IMR-90 (cell line): Measurements from ENCODE around the gene GSTA2. TPM values are rescaled to one million over a fixed set of nuclear protein-coding genes. Genes with fewer than 3 reads are reported as not detected.
"Not testable (repeated sequence)": the region's sequence is repeated elsewhere in the genome, so short reads cannot be mapped to it uniquely, and the experiment has no call there.

ENCODE experiments used
- ATAC-seq: fragments of 200-7000 bp; cut with Tn5 transposase; 2 replicates; pipeline ENCODE4 v1.9.1; 2020; ENCODE audit warnings: low read depth, mild to moderate bottlenecking, moderate library complexity
- BruUV-seq: library from RNA; stranded (reverse); fragments of 400-500 nt; replicated peaks from 2 replicates; lab custom pipeline; 2021; lab: Mats Ljungman, UMichigan
- CTCF ChIA-PET: fragments of 300-600 bp; formaldehyde crosslinking; extraction: SDS; loops from one replicate; lab custom pipeline; 2021; ENCODE audit warnings: antibody characterized with exemption; lab: Yijun Ruan, JAX
- POLR2A ChIA-PET: fragments of 300-600 bp; sonication (Branson Sonifier 250); formaldehyde crosslinking; loops from one replicate; lab custom pipeline; 2022; ENCODE audit warnings: antibody characterized with exemption; ENCODE audit not compliant: unreplicated experiment; lab: Charles Lee
- DNase-seq: peaks from one replicate; pipeline ENCODE4 v3.0.0; 2013
- H2AFZ ChIP-seq: replicated peaks from 2 replicates; pipeline ENCODE3; 2013; ENCODE audit warnings: low read length, mild to moderate bottlenecking; ENCODE audit not compliant: poor library complexity
- H2AK5ac ChIP-seq: 2 replicates; pipeline ENCODE4 v1.6.1; 2013; ENCODE audit warnings: low read depth, low read length, inconsistent platforms
- H2AK9ac ChIP-seq: replicated peaks from 2 replicates; pipeline ENCODE3; 2013; ENCODE audit warnings: mild to moderate bottlenecking, low read depth, low read length, moderate library complexity; ENCODE audit not compliant: poor library complexity
- H2BK120ac ChIP-seq: 2 replicates; pipeline ENCODE4 v1.6.1; 2013; ENCODE audit warnings: low read depth, low read length, inconsistent platforms
- H2BK15ac ChIP-seq: 3 replicates; pipeline ENCODE4 v1.6.1; 2013; ENCODE audit warnings: low read depth, low read length, inconsistent platforms
- H2BK20ac ChIP-seq: 2 replicates; pipeline ENCODE4 v1.6.1; 2013; ENCODE audit warnings: low read depth, mild to moderate bottlenecking, inconsistent platforms, low read length, moderate library complexity
- H2BK5ac ChIP-seq: 2 replicates; pipeline ENCODE4 v1.6.1; 2013; ENCODE audit warnings: mild to moderate bottlenecking, low read depth, low read length, inconsistent platforms; ENCODE audit not compliant: poor library complexity, severe bottlenecking
- H3K14ac ChIP-seq: replicated peaks from 2 replicates; pipeline ENCODE4 v1.6.1; 2013; ENCODE audit warnings: low read depth, low read length, inconsistent platforms
- H3K18ac ChIP-seq: 2 replicates; pipeline ENCODE4 v1.6.1; 2013; ENCODE audit warnings: low read depth, low read length, control low read depth
- H3K23ac ChIP-seq: 2 replicates; pipeline ENCODE4 v1.6.1; 2013; ENCODE audit warnings: low read depth, low read length, inconsistent platforms
- H3K27ac ChIP-seq: 2 replicates; pipeline ENCODE4 v1.5.1; 2013; ENCODE audit warnings: mild to moderate bottlenecking, control low read depth, low read length; ENCODE audit not compliant: insufficient read depth
- H3K27me3 ChIP-seq: 2 replicates; pipeline ENCODE4 v1.6.1; 2013; ENCODE audit warnings: low read length; ENCODE audit not compliant: control insufficient read depth, insufficient read depth
- H3K36me3 ChIP-seq: 2 replicates; pipeline ENCODE4 v1.6.1; 2013; ENCODE audit warnings: low read length, mixed read lengths; ENCODE audit not compliant: control insufficient read depth, insufficient read depth
- H3K4ac ChIP-seq: 2 replicates; pipeline ENCODE4 v1.6.1; 2013; ENCODE audit warnings: low read depth, low read length, inconsistent platforms
- H3K4me1 ChIP-seq: 2 replicates; pipeline ENCODE4 v1.6.1; 2013; ENCODE audit warnings: low read length, mixed read lengths; ENCODE audit not compliant: control insufficient read depth, insufficient read depth
- H3K4me2 ChIP-seq: 2 replicates; pipeline ENCODE4 v1.6.1; 2013; ENCODE audit warnings: low read depth, mild to moderate bottlenecking, control low read depth, low read length, moderate library complexity
- H3K4me3 ChIP-seq: 2 replicates; pipeline ENCODE4 v1.5.1; 2013; ENCODE audit warnings: low read depth, mild to moderate bottlenecking, control low read depth, low read length, moderate library complexity; ENCODE audit not compliant: insufficient read depth
- H3K56ac ChIP-seq: 2 replicates; pipeline ENCODE4 v1.6.1; 2013; ENCODE audit warnings: low read length, inconsistent platforms; ENCODE audit not compliant: insufficient read depth; ENCODE audit errors: extremely low read depth
- H3K79me1 ChIP-seq, 2 experiments: 2 replicates each; pipeline ENCODE4 v1.6.1; 2013; ENCODE audit warnings: low read length in 2 of 2, inconsistent platforms in 1 of 2, low read depth in 1 of 2
- H3K9ac ChIP-seq: 2 replicates; pipeline ENCODE4 v1.6.1; 2013; ENCODE audit warnings: low read depth, low read length, control low read depth
- H3K9me1 ChIP-seq: 2 replicates; pipeline ENCODE4 v1.6.1; 2013; ENCODE audit warnings: low read length, inconsistent platforms; ENCODE audit not compliant: insufficient read depth
- H3K9me3 ChIP-seq: 2 replicates; pipeline ENCODE4 v1.6.1; 2013; ENCODE audit warnings: low read length; ENCODE audit not compliant: control insufficient read depth, insufficient read depth
- H4K20me1 ChIP-seq: 2 replicates; pipeline ENCODE4 v1.6.1; 2013; ENCODE audit warnings: low read length, inconsistent platforms; ENCODE audit not compliant: insufficient read depth
- H4K5ac ChIP-seq: 2 replicates; pipeline ENCODE4 v1.6.1; 2013; ENCODE audit warnings: mild to moderate bottlenecking, low read depth, low read length, control low read depth
- H4K8ac ChIP-seq, 2 experiments: 2 replicates each; pipeline ENCODE4 v1.6.1; 2013; ENCODE audit warnings: low read depth in 2 of 2, low read length in 2 of 2, control low read depth in 1 of 2, inconsistent platforms in 1 of 2
- H4K91ac ChIP-seq: 2 replicates; pipeline ENCODE4 v1.6.1; 2013; ENCODE audit warnings: low read depth, low read length, inconsistent platforms; ENCODE audit not compliant: insufficient read depth
- WGBS, 2 experiments: methylation state at CpG; one replicate each; pipeline versions ENCODE4 v1.1.5 to v1.1.7; 2013; ENCODE audit warnings: missing lambda C conversion rate in 2 of 2; ENCODE audit not compliant: insufficient read length in 1 of 2; ENCODE audit errors: extremely low coverage in 2 of 2; 5-methylcytosine and 5-hydroxymethylcytosine counted together
- dilution Hi-C: fragments of 300-500 bp; cut with HindIII; formaldehyde crosslinking; loops from one replicate; pipeline ENCODE4 v1.14.3; 2018; ENCODE audit warnings: low sequenced_read_pairs; ENCODE audit not compliant: unreplicated experiment
- in situ Hi-C: fragments of 300-500 bp; cut with MboI; formaldehyde crosslinking; loops from 3 replicates; pipeline ENCODE4 v1.14.3; 2019; ENCODE audit warnings: low sequenced_read_pairs, inconsistent platforms, mixed read lengths
- intact Hi-C: fragments of 100-400 bp; cut with micrococcal nuclease; formaldehyde crosslinking; loops from 2 replicates; pipeline ENCODE4 v1.10.0; 2022
- polyA plus RNA-seq, 3 experiments: library from polyadenylated mRNA; depleted of rRNA; stranded (reverse); fragments of >200 nt; gene quantifications; 2 replicates each; pipeline ENCODE4 v1.2.3, GENCODE V29; 2012; ENCODE audit warnings: low replicate concordance in 1 of 3
- total RNA-seq: library from RNA; depleted of rRNA; stranded (reverse); fragments of >200 nt; gene quantifications from 2 replicates; pipeline ENCODE4 v1.2.3, GENCODE V29; 2012

The GSTA2 gene
- total and polyA plus RNA-seq, 2 of the 4 experiments (the other 2 are of a cell fraction): not detected

- WGBS, 2 experiments: 60% methylated on average over 1 of the region's 6 CpGs; no CpG with 5 or more reads in 1 of the 2 experiments
- H4K20me1 ChIP-seq, H3K9me3 ChIP-seq, H3K18ac ChIP-seq, H2AK9ac ChIP-seq, H4K8ac ChIP-seq, CTCF ChIA-PET, H3K4me3 ChIP-seq, in situ Hi-C loops, H3K23ac ChIP-seq, H3K9me1 ChIP-seq, H3K9ac ChIP-seq, intact Hi-C loops, POLR2A ChIA-PET, H3K4ac ChIP-seq, H3K27me3 ChIP-seq, H3K14ac ChIP-seq, DNase-seq, H4K91ac ChIP-seq, H2BK120ac ChIP-seq, H3K79me1 ChIP-seq, H2AK5ac ChIP-seq, H4K5ac ChIP-seq, H3K56ac ChIP-seq, dilution Hi-C loops, H2BK15ac ChIP-seq, BruUV-seq, H2AFZ ChIP-seq, ATAC-seq, H3K4me2 ChIP-seq, H3K4me1 ChIP-seq, H2BK5ac ChIP-seq, H2BK20ac ChIP-seq, H3K36me3 ChIP-seq, H3K27ac ChIP-seq: not testable (repeated sequence)
Measured at GRCh38 chr6:52704781-52705502, 58.3 kb downstream of the GSTA2 start.
